Ovary (tissue), 3 donors: Measurements from ENCODE around the gene CCNK.

ENCODE experiments used
- EP300 ChIP-seq: sonication (generic); formaldehyde crosslinking; IDR thresholded peaks from one replicate; pipeline ENCODE4 v1.6.1; 2017; ENCODE audit warnings: antibody characterized with exemption
- POLR2A ChIP-seq: fragments of 450-650 bp; IDR thresholded peaks from one replicate; pipeline ENCODE4 v1.6.1; 2017; ENCODE audit warnings: antibody characterized with exemption, mild to moderate bottlenecking, moderate library complexity
- TF ChIP-seq, protein P1 (sequence below), 3 donors: fragments of 450-650 bp in 2 of 3; fragments of 200-600 bp in 1 of 3; IDR thresholded peaks; one replicate each; pipeline versions ENCODE4 v1.5.1 to v1.8.0; 2016 to 2022; ENCODE audit warnings: antibody characterized with exemption in 3 of 3, mild to moderate bottlenecking in 1 of 3
- donor health status: DM: no; HTN: no; CAD: no.

DNA sequence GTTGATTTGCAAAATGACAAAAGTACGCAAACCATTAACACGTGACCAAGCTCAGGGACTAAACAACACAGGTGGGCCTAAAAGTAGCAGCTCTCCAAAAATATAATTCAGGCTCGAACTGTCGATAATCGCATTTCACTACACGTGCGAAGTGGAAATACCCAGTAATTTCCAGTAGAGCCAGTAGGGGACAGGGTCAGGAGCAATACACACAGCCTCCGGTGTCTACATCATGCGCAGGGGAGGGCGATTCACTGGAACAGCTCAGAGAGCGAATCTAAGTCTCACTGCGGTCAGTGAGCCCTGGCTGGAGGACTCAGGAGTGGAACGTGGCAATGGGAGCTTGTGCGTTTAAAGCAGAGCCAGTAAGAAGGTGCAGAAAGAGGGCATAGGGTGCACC, 40.9 kb upstream of the CCNK start:
- TF ChIP-seq, protein P1, sequence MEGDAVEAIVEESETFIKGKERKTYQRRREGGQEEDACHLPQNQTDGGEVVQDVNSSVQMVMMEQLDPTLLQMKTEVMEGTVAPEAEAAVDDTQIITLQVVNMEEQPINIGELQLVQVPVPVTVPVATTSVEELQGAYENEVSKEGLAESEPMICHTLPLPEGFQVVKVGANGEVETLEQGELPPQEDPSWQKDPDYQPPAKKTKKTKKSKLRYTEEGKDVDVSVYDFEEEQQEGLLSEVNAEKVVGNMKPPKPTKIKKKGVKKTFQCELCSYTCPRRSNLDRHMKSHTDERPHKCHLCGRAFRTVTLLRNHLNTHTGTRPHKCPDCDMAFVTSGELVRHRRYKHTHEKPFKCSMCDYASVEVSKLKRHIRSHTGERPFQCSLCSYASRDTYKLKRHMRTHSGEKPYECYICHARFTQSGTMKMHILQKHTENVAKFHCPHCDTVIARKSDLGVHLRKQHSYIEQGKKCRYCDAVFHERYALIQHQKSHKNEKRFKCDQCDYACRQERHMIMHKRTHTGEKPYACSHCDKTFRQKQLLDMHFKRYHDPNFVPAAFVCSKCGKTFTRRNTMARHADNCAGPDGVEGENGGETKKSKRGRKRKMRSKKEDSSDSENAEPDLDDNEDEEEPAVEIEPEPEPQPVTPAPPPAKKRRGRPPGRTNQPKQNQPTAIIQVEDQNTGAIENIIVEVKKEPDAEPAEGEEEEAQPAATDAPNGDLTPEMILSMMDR (IDR thresholded peaks at IDR 0.05): no peak
- TF ChIP-seq POLR2A (no peak), EP300 (no peak)
